ENCODE data around the gene GALNS.

Gene GALNS

DNA sequence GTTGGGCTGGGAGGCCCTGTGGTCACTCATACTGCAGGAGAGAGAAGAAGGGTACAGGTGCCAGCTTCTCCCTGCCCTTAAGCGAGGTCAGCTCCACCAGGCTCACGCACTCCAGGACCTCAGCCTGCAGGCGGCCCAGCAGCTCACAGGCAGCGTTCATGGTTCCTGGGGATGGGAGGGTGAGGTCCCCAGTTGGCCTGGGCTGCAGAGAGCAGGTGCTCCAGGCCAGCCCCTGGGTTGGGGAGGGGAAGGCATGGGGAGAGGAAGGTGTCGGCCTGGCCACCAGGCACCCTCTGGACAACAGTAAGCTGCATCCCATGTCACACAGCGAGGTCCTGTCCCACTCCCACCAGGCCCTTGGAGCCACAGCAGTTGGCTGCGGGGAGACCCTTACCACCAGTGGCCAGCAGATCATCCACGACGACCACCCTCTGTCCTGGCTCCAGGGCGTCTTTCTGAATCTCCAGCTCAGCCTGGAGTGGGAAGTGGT is 47.0 kb downstream of the GALNS start:
- H3K36me3 ChIP-seq (ENCODE audit: insufficient read depth, low read length), result no peaks in the 10 kb centered on the region
- H3K4me3 ChIP-seq (ENCODE audit: low read depth in 1 of 2, low read length in 2 of 2), result peak overlapping the region in 1 of 2 donors; percentile 75
- H3K9me3 ChIP-seq (ENCODE audit: low read length), result no peaks in the 10 kb centered on the region
- no peak overlapping the region for H3K27ac ChIP-seq (ENCODE audit: low read depth, low read length)
- peaks cover 0 to 2% of the 10 kb centered on the region in 2 donors for H3K27me3 ChIP-seq (ENCODE audit: control insufficient read depth in 1 of 2, insufficient read depth in 2 of 2, low read length in 2 of 2)
- H3K9ac ChIP-seq (ENCODE audit: low read length), result no peak overlapping the region
- H3K4me1 ChIP-seq (ENCODE audit: insufficient read depth, low read length), result peaks cover 13% of the 10 kb centered on the region

DNA sequence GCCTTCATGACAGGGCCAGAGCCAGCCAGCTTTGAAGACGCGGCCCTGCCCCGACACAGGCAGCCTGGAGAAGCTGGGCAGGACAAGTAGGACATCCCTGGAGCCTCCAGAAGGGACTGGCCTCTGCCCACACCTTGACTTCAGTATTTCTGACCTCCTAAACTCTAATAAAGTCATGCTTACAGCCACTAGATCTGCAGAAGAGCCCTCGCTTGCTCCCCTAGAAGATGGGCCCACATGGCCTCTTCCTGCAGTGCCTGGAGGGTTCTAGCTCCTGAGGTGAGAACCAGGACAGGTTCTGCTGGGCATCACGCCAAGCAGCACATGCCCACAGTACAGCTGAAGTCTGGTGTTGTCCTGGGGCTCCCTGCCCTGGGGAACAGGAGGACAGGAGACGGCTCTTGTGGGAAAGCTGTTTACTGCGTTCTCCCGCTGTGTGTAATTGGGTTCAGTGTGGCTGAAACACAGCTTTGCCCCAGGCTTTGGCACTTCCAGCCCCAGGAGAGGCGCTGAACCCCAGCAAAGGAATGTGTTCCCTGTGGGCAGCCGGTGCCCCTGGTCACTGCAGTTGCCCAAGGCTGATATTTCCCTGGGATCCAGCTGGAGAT is 47.6 kb downstream of the GALNS start:
- no peaks in the 10 kb centered on the region for H3K9me3 ChIP-seq (ENCODE audit: low read length)
- no peak overlapping the region for H3K4me3 ChIP-seq (ENCODE audit: low read depth in 1 of 2, low read length in 2 of 2)
- H3K27ac ChIP-seq (ENCODE audit: low read depth, low read length), result no peak overlapping the region
- H3K27me3 ChIP-seq (ENCODE audit: control insufficient read depth in 1 of 2, insufficient read depth in 2 of 2, low read length in 2 of 2), result peaks cover 0 to 7% of the 10 kb centered on the region in 2 donors
- H3K9ac ChIP-seq (ENCODE audit: low read length), result no peak overlapping the region
- peaks cover 13% of the 10 kb centered on the region for H3K4me1 ChIP-seq (ENCODE audit: insufficient read depth, low read length)
- H3K36me3 ChIP-seq (ENCODE audit: insufficient read depth, low read length), result no peaks in the 10 kb centered on the region

DNA sequence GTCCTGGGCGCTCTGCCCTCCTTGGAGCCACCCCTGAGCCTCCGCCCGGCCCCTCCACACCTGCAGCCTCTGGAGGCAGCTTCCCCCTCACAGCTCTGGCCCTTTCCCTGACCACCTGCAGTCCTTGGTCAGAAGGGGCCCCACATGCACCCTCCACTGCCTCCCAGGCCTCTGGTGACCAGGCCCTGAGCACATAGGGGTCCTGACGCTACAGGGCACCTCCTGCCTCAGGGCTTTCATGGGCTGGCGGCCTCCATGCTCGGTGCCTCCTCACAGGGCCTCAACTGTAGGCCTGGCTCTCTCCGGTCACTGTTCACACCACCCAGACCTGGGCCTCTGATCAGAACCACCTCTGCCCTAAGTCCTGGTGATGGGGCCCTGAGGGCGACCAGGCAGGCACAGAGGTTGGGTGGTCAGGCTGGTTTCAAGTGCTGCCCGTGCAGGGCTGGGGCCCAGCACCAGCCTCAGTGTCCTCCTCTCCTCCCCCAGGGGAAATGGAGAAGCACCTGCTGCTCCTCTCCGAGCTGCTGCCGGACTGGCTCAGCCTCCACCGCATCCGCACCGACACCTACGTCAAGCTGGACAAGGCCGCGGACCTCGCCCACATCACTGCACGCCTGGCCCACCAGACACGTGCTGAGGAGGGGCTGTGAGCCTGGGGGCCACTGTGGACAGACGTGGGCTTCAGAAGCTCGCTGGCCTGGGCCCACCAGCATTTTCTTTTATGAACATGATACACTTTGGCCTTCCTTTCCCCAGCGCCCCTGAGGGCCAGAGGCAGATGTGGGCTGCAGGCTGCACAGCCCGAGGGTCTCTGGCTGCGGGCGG is 48.9 kb downstream of the GALNS start:
- Histone ChIP-seq H3K9ac (ENCODE audit: low read length) (no peak overlapping the region), H3K4me3 (ENCODE audit: low read depth in 1 of 2, low read length in 2 of 2) (no peak overlapping the region), H3K27ac (ENCODE audit: low read depth, low read length) (no peak overlapping the region), H3K36me3 (ENCODE audit: insufficient read depth, low read length) (no peaks in the 10 kb centered on the region), H3K27me3 (ENCODE audit: control insufficient read depth in 1 of 2, insufficient read depth in 2 of 2, low read length in 2 of 2) (peaks cover 0 to 10% of the 10 kb centered on the region in 2 donors), H3K9me3 (ENCODE audit: low read length) (no peaks in the 10 kb centered on the region), H3K4me1 (ENCODE audit: insufficient read depth, low read length) (peaks cover 13% of the 10 kb centered on the region)

DNA sequence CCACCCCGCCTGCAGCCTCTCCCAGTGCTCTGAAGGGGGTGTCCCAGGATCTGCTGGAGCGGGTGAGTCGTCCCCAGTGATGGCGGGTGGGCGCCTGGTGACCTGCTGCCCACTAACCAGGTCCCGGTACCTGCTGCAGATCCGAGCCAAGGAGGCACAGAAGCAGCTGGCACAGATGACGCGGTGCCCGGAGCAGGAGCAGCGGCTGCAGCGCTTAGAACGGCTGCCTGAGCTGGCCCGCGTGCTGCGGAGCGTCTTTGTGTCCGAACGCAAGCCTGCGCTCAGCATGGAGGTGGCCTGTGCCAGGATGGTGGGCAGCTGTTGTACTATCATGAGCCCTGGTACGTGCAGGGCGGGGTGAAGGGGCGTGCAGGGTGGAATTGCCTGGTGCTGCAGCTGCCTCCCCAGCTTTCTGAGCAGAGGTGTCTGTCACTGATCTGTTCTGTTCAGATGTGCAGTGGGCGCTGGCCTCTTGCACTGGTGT is 49.6 kb downstream of the GALNS start:
- Histone ChIP-seq H3K9ac (ENCODE audit: low read length) (no peak overlapping the region), H3K4me1 (ENCODE audit: insufficient read depth, low read length) (peaks cover 13% of the 10 kb centered on the region), H3K27me3 (ENCODE audit: control insufficient read depth in 1 of 2, insufficient read depth in 2 of 2, low read length in 2 of 2) (peaks cover 0 to 10% of the 10 kb centered on the region in 2 donors), H3K9me3 (ENCODE audit: low read length) (no peaks in the 10 kb centered on the region), H3K36me3 (ENCODE audit: insufficient read depth, low read length) (no peaks in the 10 kb centered on the region), H3K4me3 (ENCODE audit: low read depth in 1 of 2, low read length in 2 of 2) (no peak overlapping the region), H3K27ac (ENCODE audit: low read depth, low read length) (no peak overlapping the region)

DNA sequence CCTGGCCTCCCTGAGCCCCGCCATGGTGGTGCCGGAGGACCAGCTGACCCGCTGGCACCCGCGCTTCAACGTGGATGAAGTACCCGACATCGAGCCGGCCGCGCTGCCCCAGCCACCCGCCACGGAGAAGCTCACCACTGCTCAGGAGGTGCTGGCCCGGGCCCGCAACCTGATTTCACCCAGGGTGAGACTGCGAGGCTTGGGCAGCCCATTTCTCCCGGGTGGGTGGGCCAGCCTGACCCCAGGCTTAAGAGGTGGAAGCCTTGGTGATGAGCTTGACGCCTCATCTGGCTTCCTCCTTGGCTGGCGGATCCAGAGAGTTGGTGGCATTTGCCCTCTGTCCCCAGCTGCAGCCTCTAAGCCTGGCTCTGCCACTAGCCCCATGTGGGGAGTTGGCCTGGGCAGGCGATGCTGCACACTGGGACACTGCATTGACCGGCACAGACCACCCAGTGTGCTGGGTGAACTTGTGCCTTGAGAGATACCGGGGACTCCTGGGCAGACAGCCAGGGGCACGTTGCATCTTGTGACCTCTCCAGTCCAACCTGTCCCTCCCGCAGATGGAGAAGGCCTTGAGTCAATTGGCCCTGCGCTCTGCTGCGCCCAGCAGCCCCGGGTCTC is 50.1 kb downstream of the GALNS start:
- H3K4me1 ChIP-seq (ENCODE audit: insufficient read depth, low read length), result peaks cover 13% of the 10 kb centered on the region
- no peak overlapping the region for H3K27ac ChIP-seq (ENCODE audit: low read depth, low read length)
- H3K9me3 ChIP-seq (ENCODE audit: low read length), result no peaks in the 10 kb centered on the region

DNA sequence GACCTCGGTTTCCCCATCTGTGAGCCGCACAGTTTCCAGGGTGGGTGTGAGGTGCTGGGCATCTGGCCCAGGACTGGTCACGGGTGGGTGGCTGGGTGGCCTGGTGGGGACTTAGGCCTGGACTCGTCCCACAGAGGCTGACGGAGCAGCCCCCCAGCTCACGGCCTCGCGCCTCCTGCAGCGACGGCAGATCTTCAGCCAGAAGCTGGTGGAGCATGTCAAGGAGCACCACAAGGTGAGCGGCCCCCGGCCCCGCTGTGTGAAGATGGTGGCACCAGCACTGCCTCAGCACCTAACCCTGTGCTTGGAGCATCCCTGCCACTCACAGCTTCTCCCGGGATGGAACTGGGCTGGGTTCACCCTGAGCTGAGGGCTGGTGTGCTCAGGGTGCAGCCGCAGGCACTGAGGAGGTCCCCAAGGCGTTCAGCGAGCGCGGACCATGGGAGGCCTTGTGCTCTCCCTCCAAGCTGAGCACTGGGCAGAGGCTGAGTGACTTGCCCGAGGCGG is 50.8 kb downstream of the GALNS start:
- peaks cover 0 to 10% of the 10 kb centered on the region in 2 donors for H3K27me3 ChIP-seq (ENCODE audit: control insufficient read depth in 1 of 2, insufficient read depth in 2 of 2, low read length in 2 of 2)
- peaks cover 12% of the 10 kb centered on the region for H3K4me1 ChIP-seq (ENCODE audit: insufficient read depth, low read length)
- no peaks in the 10 kb centered on the region for H3K9me3 ChIP-seq (ENCODE audit: low read length)
- no peak overlapping the region for H3K27ac ChIP-seq (ENCODE audit: low read depth, low read length)
- H3K4me3 ChIP-seq (ENCODE audit: low read depth in 1 of 2, low read length in 2 of 2), result no peak overlapping the region
- no peak overlapping the region for H3K9ac ChIP-seq (ENCODE audit: low read length)
- no peaks in the 10 kb centered on the region for H3K36me3 ChIP-seq (ENCODE audit: insufficient read depth, low read length)

More for the DNA sequence above, 50.1 kb downstream of the GALNS start:
- Histone ChIP-seq H3K27me3 (ENCODE audit: control insufficient read depth in 1 of 2, insufficient read depth in 2 of 2, low read length in 2 of 2) (peaks cover 0 to 10% of the 10 kb centered on the region in 2 donors), H3K36me3 (ENCODE audit: insufficient read depth, low read length) (no peaks in the 10 kb centered on the region), H3K4me3 (ENCODE audit: low read depth in 1 of 2, low read length in 2 of 2) (no peak overlapping the region), H3K9ac (ENCODE audit: low read length) (no peak overlapping the region)

DNA sequence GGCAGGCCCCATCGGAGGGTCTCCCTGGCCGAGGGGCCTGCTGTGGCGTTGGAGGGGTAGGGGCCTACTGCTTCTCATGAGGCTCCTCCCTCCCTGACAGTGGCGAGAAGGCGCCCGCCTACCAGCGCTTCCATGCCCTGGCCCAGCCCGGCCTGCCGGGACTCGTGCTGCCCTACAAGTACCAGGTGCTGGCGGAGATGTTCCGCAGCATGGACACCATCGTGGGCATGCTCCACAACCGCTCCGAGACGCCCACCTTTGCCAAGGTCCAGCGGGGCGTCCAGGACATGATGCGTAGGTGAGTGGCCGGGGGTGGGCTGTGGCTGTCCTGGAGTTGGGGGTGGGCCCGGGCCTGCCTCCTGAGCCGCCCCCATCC is 51.4 kb downstream of the GALNS start:
- H3K27me3 ChIP-seq (ENCODE audit: control insufficient read depth in 1 of 2, insufficient read depth in 2 of 2, low read length in 2 of 2), result peaks cover 0 to 10% of the 10 kb centered on the region in 2 donors
- no peak overlapping the region for H3K27ac ChIP-seq (ENCODE audit: low read depth, low read length)
- no peak overlapping the region for H3K9ac ChIP-seq (ENCODE audit: low read length)
- no peaks in the 10 kb centered on the region for H3K36me3 ChIP-seq (ENCODE audit: insufficient read depth, low read length)
- no peak overlapping the region for H3K4me3 ChIP-seq (ENCODE audit: low read depth in 1 of 2, low read length in 2 of 2)
- H3K4me1 ChIP-seq (ENCODE audit: insufficient read depth, low read length), result peaks cover 6% of the 10 kb centered on the region
- no peaks in the 10 kb centered on the region for H3K9me3 ChIP-seq (ENCODE audit: low read length)

DNA sequence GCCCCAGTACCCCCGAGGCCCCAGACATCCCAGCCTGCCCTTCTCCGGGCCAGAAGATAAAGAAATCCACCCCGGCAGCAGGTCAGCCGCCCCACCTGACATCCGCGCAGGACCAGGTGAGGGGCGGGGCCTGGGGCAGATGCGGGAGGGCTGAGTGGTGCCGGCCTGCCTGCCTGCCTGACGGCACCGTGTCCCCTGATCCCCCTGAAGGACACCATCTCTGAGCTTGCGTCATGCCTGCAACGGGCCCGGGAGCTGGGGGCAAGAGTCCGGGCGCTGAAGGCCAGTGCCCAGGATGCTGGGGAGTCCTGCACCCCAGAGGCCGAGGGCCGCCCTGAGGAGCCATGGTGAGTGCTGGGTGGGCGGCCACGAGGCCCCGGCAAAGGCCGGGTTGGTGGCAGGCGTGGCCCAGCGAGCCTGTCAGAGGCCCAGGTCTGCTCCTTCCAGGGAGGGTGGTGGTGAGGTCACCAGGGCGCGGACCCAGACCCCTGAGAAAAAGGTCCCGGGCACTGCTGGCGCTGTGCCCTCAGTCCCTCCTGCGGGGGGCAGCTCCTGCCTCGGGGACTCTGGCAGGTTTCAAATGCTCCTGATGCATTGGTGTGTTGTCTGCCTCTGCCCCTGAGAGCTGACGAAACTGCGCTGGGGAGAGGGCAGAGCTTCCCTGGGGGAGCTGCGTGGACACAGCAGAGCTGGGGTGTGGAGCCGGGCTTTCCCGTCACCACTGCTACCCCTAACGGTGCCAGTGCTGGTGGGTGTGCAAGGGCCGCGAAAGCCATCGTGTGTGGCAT is 52.0 kb downstream of the GALNS start:
- no peak overlapping the region for H3K27ac ChIP-seq (ENCODE audit: low read depth, low read length)
- no peak overlapping the region for H3K4me3 ChIP-seq (ENCODE audit: low read depth in 1 of 2, low read length in 2 of 2)
- H3K36me3 ChIP-seq (ENCODE audit: insufficient read depth, low read length), result no peaks in the 10 kb centered on the region
- H3K4me1 ChIP-seq (ENCODE audit: insufficient read depth, low read length), result no peaks in the 10 kb centered on the region
- H3K9me3 ChIP-seq (ENCODE audit: low read length), result no peaks in the 10 kb centered on the region
- no peak overlapping the region for H3K9ac ChIP-seq (ENCODE audit: low read length)
- peaks cover 0 to 10% of the 10 kb centered on the region in 2 donors for H3K27me3 ChIP-seq (ENCODE audit: control insufficient read depth in 1 of 2, insufficient read depth in 2 of 2, low read length in 2 of 2)

DNA sequence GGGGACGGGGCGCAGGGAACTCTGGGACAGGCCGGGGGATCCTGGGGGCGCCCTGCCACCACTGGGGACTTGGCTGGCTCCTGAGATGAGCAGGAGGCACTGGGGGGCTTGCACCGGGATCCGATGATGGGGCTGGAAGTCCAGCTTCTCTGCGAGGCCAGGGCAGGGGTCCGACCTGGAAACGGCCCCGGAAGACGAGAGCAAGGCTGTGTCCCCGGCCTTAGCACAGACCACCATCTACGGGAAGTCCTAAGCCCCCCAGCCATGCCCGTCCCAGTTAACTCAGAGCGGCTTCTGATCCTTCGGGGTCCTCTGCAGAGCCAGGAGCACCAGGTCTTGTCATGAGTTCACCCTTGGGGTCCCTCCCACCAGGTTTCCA is 52.6 kb downstream of the GALNS start:
- Histone ChIP-seq H3K4me3 (ENCODE audit: low read depth in 1 of 2, low read length in 2 of 2) (no peak overlapping the region), H3K27ac (ENCODE audit: low read depth, low read length) (no peak overlapping the region), H3K4me1 (ENCODE audit: insufficient read depth, low read length) (no peaks in the 10 kb centered on the region), H3K9ac (ENCODE audit: low read length) (no peak overlapping the region), H3K9me3 (ENCODE audit: low read length) (no peaks in the 10 kb centered on the region), H3K36me3 (ENCODE audit: insufficient read depth, low read length) (no peaks in the 10 kb centered on the region), H3K27me3 (ENCODE audit: control insufficient read depth in 1 of 2, insufficient read depth in 2 of 2, low read length in 2 of 2) (peaks cover 0 to 10% of the 10 kb centered on the region in 2 donors)

DNA sequence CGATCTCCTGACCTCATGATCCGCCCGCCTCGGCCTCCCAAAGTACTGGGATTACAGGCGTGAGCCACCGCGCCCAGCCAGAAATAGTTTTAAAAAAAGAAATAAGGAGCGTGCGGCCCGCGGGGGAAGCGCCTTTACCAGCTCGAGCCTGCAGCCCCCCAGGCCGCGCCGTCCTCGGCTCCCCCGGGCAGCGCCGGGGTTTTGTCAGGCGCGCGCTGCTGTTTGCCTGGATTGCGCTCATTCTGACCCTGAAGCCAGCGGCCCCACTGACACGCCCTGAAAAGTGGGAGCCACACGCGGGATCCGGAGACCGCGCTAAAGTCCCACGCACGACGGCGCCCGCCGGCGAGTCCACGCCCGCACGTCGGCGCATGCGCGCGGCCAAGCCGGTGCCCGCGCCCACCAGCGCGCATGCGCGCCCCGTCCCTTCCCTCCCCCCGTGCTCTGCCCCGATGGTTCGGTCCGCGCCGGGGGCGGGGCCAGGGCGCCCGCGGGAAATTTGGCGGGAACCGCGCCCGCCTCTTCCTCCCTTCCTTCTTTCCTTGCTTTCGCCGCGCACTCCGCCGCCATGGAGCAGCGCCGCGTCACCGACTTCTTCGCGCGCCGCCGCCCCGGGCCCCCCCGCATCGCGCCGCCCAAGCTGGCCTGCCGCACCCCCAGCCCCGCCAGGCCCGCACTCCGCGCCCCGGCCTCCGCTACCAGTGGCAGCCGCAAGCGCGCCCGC is 53.3 kb downstream of the GALNS start, which contains the start of gene CDT1:
Gene CDT1 (plus strand): TSS at position 526 of the 724 bp plus-strand sequence. CDS start 43 bp downstream, at position 569.
- no peak within 1 kb of the TSS for H3K9ac ChIP-seq (ENCODE audit: low read length)

More for the DNA sequence above, 53.3 kb downstream of the GALNS start, which contains the start of gene CDT1:
- Histone ChIP-seq H3K36me3 (ENCODE audit: insufficient read depth, low read length) (no peaks in the 10 kb centered on the region), H3K27me3 (ENCODE audit: control insufficient read depth in 1 of 2, insufficient read depth in 2 of 2, low read length in 2 of 2) (peaks cover 0 to 10% of the 10 kb centered on the region in 2 donors), H3K4me3 (ENCODE audit: low read depth in 1 of 2, low read length in 2 of 2) (peak within 1 kb of the TSS; percentile 43 to 80), H3K9me3 (ENCODE audit: low read length) (no peaks in the 10 kb centered on the region), H3K27ac (ENCODE audit: low read depth, low read length) (peak within 1 kb of the TSS; percentile 72), H3K4me1 (ENCODE audit: insufficient read depth, low read length) (no peaks in the 10 kb centered on the region)

Data from muscle layer of colon (tissue), 2 donors.